ENCODE results near the gene HILPDA. TPM values are rescaled to one million over a fixed set of nuclear protein-coding genes. Genes with fewer than 3 reads are reported as not detected.

HILPDA gene
- total and polyA plus RNA-seq, 2 of the 4 experiments (the other 2 are of a cell fraction): 31.2 to 35.6 TPM

- no peak for TF ChIP-seq ELK1 (IDR thresholded peaks at IDR 0.05; ENCODE audit: borderline replicate concordance, low read depth, low read length)
- no peak for TF ChIP-seq POLR2A (IDR thresholded peaks at IDR 0.05; ENCODE audit: low read depth, low read length)
Measured at GRCh38 chr7:128434413-128435326, 21.0 kb upstream of the HILPDA start (continued).

GRCh38 chr7:128435327-128435686 is 20.4 kb upstream of the HILPDA start:
- dilution Hi-C loops (cut with HindIII; ENCODE audit: low sequenced_read_pairs, unreplicated experiment) (no loop called here), in situ Hi-C loops (cut with MboI; ENCODE audit: low sequenced_read_pairs) (no loop called here), intact Hi-C loops (cut with micrococcal nuclease) (no loop called here)
- Histone ChIP-seq H3K23ac (ENCODE audit: low read depth, low read length) (no peak overlapping the region), H4K8ac (ENCODE audit: low read depth in 2 of 2, low read length in 2 of 2) (no peak overlapping the region), H2BK120ac (ENCODE audit: low read depth, low read length) (no peak overlapping the region), H2AK9ac (replicated peaks; ENCODE audit: low read depth, low read length, poor library complexity) (no peak overlapping the region), H2BK20ac (ENCODE audit: low read depth, low read length) (no peak overlapping the region), H3K79me1 (ENCODE audit: low read depth in 1 of 2, low read length in 2 of 2) (no peaks in the 10 kb centered on the region), H4K5ac (ENCODE audit: low read depth, low read length) (no peak overlapping the region), H4K20me1 (ENCODE audit: insufficient read depth, low read length) (no peaks in the 10 kb centered on the region), H3K14ac (replicated peaks; ENCODE audit: low read depth, low read length) (no peak overlapping the region), H3K18ac (ENCODE audit: low read depth, low read length) (no peak overlapping the region), H3K9me1 (ENCODE audit: insufficient read depth, low read length) (no peaks in the 10 kb centered on the region), H3K9ac (ENCODE audit: low read depth, low read length) (no peak overlapping the region), H4K91ac (ENCODE audit: insufficient read depth, low read depth, low read length) (no peak overlapping the region), H3K56ac (ENCODE audit: extremely low read depth, insufficient read depth, low read length) (no peak overlapping the region), H2AK5ac (ENCODE audit: low read depth, low read length) (no peak overlapping the region), H3K4me2 (ENCODE audit: low read depth, low read length) (no peak overlapping the region), H2BK15ac (ENCODE audit: low read depth, low read length) (no peak overlapping the region), H3K27ac (ENCODE audit: insufficient read depth, low read length) (no peak overlapping the region), H3K4ac (ENCODE audit: low read depth, low read length) (no peak overlapping the region), H3K9me3 (ENCODE audit: control insufficient read depth, insufficient read depth, low read length) (no peaks in the 10 kb centered on the region), H2BK5ac (ENCODE audit: low read depth, low read length, poor library complexity, severe bottlenecking) (no peak overlapping the region), H3K4me3 (ENCODE audit: insufficient read depth, low read depth, low read length) (no peak overlapping the region), H3K36me3 (ENCODE audit: control insufficient read depth, insufficient read depth, low read length) (no peaks in the 10 kb centered on the region), H2AFZ (replicated peaks; ENCODE audit: low read length, poor library complexity) (no peak overlapping the region), H3K4me1 (ENCODE audit: control insufficient read depth, insufficient read depth, low read length) (no peaks in the 10 kb centered on the region), H3K27me3 (ENCODE audit: control insufficient read depth, insufficient read depth, low read length) (peaks cover 32% of the 10 kb centered on the region)
- no CpG with 5 or more reads among the region's 3 CpGs for WGBS, 2 experiments (ENCODE audit: extremely low coverage in 2 of 2, insufficient read length in 1 of 2)
- BruUV-seq (replicated peaks): no TSS peak
- ChIA-PET CTCF (interaction anchor here (0.5 to 2.6 kb wide), 3 partner anchors 10 to 91 kb away, joined by 3 to 6 read pairs (median 5); no protein-coding TSS in a partner anchor), POLR2A (ENCODE audit: unreplicated experiment) (no interaction called here)
- TF ChIP-seq MAZ (IDR thresholded peaks at IDR 0.05; ENCODE audit: borderline replicate concordance, low read depth, low read length) (no peak), RCOR1 (IDR thresholded peaks at IDR 0.05; ENCODE audit: insufficient replicate concordance, low read length) (no peak), ELK1 (IDR thresholded peaks at IDR 0.05; ENCODE audit: borderline replicate concordance, low read depth, low read length) (no peak), MXI1 (IDR thresholded peaks at IDR 0.05; ENCODE audit: borderline replicate concordance, low read depth, low read length) (no peak), NFE2L2 (IDR thresholded peaks at IDR 0.05; ENCODE audit: low read depth, low read length) (no peak), CHD1 (IDR thresholded peaks at IDR 0.05; ENCODE audit: low read depth, low read length) (no peak), RFX5 (IDR thresholded peaks at IDR 0.05; ENCODE audit: low read depth, low read length) (no peak), SMC3 (IDR thresholded peaks at IDR 0.05; ENCODE audit: low read depth, low read length) (no peak), MAFK (IDR thresholded peaks at IDR 0.05; ENCODE audit: low read depth, low read length) (no peak)
- DNase-seq (no peak), ATAC-seq (ENCODE audit: low read depth) (no peak)

Measured in IMR-90 (cell line).